SKM-1 (cell line): ENCODE data around the gene HPN.
"Not testable (repeated sequence)": the region's sequence is repeated elsewhere in the genome, so short reads cannot be mapped to it uniquely, and the experiment has no call there.

ENCODE experiments used
- DNase-seq: peaks from one replicate; lab custom pipeline; 2025; ENCODE audit not compliant: unreplicated experiment; lab: John Stamatoyannopoulos, UW

The HPN gene

DNA sequence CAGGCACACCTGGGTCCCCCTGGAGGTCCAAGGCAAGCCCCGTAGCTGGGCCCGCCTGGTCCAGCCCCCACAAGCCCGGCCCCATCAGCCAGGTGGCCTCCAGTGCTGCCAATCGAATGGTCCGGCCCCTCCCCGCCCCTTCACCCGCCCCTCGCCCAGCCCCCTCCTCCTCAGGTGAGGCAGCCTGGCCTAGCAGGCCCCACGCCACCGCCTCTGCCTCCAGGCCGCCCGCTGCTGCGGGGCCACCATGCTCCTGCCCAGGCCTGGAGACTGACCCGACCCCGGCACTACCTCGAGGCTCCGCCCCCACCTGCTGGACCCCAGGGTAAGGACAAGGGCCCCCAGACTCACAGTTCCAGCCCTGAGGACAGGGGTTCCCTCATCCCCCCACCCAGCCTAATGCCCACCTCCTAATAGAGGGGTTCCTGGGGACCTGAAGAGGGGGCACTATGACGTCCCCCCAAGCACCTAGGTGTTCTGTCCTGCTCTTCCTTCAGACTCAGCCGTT is at the start of gene HPN:
TSS of gene HPN (plus strand) at position 174 of the 508 bp plus-strand sequence. CDS start 786 bp downstream, outside the sequence.
- no peak for DNase-seq

- DNase-seq = not testable (repeated sequence)
These were observed 48.9 kb upstream of the HPN start for GRCh38 chr19:34992582-34992981.

- DNase-seq = no peak
These were observed 47.3 kb upstream of the HPN start for GRCh38 chr19:34994286-34994642.

DNA sequence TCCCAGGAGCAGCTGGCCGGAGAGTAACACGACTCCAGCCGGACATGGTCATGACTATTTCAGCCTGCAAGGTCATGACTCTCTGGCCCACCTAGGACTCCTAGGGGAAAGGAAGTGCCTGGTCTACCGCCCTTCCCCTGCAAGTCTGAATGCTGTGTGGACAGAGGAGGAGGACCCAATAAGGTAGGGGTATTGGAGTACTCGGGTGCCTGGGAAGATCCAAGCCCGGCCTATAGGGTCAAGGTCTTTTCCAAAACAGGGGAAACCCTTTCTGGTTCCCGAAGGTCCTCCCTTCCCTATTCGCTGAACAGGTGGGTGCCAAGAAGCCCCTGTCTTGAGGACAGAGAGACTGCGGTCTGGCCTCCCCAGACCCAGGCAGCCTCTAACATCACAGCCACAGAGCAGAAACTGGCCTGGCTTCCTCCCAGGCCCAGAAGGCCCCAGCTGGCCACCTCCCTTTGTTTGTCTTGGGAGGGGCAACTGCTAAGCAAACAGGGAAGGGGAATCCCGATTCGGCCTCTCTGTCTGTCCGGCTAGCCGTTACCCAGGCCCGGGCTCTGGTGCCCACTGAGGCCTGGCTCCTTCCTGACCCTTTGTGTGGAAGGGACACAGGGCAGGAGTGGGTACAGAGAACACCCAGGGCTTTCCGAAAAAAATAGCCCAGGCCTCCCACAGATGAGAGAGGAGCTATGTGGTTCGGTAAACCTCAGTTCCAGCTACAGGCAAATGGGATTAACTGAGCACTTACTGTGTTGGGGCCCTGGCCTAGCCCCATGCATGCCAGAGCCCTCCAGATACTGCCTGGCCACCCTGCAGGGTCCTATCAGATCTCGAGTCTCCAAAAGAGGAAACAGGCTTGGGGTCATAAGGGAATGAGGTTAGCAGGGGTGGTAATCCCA is 46.6 kb upstream of the HPN start:
- DNase-seq = no peak

GRCh38 chr19:34995551-34995950 is 46.0 kb upstream of the HPN start:
- DNase-seq = no peak

DNA sequence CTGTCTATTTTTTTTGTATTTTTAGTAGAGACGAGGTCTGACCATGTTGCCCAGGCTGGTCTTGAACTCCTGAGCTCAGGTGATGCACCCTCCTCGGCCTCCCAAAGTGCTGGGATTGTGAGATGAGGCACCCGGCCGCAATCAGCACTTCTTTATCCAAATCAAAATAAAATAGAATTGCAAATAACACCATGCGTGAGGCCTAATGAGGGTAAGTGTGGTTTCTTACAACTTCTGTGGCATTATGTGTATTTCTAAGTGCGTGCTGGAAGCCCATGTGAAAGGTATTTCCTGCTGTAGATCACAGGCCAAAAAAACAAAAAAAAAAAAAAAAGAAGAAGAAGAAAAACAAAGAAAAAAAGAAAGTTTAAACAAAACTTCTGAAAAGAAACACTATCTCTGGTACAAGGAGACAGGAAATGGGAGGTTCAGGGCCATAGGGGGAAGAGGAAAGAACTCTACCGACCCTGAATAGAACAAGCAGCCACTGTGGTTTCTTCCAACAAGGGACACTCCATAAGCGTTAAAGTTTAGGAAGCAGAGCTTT is 44.4 kb upstream of the HPN start:
- peak; percentile 18 for DNase-seq

GRCh38 chr19:34998224-34998623 is 43.3 kb upstream of the HPN start:
- DNase-seq = not testable (repeated sequence)

- no peak for DNase-seq
These were observed 42.6 kb upstream of the HPN start for GRCh38 chr19:34998777-34999497.

GRCh38 chr19:34999498-35000337 is 41.8 kb upstream of the HPN start, which contains the start of gene GRAMD1A:
Gene GRAMD1A, plus strand, starts transcription at chr19:35000323. Its CDS starts 156 bp downstream, at chr19:35000479.
- peak; percentile 83 for DNase-seq

DNA sequence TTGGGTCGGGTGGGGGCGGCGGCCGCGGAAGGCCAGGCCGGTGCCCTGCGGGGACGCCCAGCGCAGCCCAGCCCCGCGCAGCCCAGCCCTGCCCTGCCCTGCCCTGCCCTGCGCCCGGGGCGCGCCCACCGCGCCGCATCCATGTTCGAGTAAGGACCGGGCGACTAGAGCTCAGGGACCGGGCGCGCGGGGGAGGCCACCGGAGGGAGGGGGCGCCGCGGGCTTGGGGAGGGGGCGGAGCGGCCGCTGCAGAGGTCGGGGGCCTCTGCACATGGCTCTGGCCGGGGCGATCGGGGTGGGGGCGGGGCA is 41.2 kb upstream of the HPN start:
- DNase-seq = no peak

GRCh38 chr19:35000647-35001501 is 40.6 kb upstream of the HPN start:
- no peak for DNase-seq

- no peak for DNase-seq
These were observed 39.4 kb upstream of the HPN start for GRCh38 chr19:35002037-35002535.

- no peak for DNase-seq
These were observed 36.8 kb upstream of the HPN start for GRCh38 chr19:35004517-35005255.

DNA sequence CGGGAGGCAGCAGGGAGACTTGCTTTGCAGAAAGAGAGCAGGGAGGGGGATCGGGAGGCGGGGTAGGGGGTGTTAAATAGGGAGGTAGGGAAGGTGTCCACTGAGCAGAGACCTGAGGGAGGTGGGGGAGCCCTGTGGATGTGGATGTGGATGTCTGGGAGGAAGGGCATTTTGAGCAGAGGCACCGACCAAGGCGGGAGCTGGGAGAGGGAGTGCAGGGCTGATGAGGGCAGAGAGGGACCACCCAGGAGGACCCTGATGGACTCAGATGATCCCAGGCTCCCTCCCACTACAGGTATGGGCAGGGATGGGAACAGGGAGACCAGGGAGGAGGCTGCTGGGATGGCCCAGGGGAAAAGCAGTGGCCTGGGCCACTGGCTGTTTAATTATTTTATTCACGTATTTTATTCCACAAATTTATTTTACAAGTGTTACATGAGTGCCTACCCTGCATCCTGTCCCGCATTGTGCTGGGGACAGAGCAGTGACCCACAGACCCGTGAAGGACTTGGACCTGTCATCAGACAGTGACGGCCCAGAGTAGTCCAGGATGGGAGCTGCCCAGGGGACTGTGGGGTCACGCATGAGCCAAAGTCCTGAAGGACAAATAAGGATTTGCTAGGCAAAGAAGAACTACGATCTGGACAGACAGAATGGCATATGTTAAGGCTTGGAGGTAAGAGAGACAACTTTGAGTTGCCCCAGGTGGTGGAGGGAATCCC is 36.1 kb upstream of the HPN start:
- no peak for DNase-seq

DNA sequence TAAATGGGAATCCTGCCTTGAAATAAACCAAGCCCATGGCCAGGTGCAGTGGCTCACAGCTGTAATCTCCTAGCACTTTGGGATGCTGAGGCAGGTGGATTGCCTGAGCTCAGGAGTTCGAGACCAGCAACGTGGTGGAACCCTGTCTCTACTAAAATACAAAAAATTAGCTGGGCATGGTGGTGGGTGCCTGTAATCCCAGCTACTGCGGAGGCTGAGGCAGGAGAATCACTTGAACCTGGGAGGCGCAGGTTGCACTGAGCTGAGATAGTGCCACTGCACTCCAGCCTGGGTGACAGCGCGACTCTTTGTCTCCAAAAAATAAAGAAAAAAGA is 35.5 kb upstream of the HPN start:
- DNase-seq = not testable (repeated sequence)

DNA sequence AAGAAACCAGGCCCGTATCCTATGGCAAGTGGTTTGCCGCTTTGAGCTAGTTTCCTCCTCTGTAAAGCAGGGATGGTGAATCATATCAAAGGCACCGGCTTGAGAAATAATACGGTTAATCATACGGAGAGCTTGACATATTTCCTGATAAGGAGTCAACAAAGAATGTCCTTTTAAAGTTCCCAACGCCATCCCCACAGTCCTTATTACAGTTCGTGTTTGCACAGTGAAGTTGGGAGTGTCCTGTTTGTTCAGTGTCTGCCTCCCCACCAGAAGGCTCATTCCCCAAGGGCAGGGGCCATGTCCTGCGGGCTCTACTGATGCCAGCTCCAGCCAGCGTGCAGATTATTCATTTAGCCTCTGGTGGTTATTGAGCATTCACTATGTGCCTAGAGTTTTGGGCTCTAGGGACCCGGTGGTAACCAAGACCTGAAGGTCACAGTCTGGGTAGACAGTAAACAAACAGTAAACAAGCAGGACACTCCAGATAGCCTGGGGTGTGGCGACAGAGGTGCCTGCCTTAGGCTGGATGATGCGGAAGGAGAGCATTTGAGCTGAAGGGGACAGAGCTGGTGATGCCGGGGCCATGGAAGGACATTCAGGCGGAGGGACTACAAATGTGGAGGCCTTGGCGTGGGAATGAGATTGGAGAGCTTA is 35.1 kb upstream of the HPN start:
- DNase-seq = no peak

DNA sequence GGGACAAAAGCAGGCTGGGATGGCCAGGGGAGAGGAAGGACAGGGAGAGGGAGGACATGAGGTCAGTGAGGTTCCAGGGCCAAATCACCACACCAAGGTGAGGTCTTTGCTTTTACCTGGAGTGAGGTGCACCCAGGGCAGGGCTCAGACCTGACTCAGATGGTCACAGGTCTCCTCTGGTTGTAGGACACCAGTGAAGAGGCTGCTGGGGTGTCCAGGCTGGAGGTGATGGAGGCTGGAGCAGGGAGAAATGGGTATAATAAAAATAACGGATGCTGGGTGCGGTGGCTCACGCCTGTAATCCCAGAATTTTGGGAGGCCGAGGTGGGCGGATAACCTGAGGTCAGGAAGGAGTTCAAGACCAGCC is 34.5 kb upstream of the HPN start:
- no peak for DNase-seq

DNA sequence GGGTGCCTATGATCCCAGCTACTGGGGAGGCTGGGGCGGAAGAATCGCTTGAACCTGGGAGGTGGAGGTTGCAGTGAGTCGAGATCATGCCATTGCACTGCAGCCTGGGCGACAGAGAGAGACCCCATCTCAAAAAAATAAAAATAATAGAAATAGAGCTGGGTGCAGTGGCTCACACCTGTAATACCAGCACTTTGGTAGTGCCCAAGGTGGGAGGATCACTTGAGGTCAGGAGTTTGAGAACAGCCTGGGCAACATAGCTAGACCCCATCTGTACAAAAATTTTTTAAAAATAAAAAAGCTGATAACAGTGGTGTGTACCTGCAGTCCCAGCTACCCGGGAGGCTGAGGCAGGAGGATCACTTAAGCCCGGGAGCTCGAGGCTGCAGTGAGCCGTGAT is 34.1 kb upstream of the HPN start:
- not testable (repeated sequence) for DNase-seq
